ENCODE results near the gene ANGPTL1. TPM values are rescaled to one million over a fixed set of nuclear protein-coding genes. Genes with fewer than 3 reads are reported as not detected.

Gene ANGPTL1
- total and polyA plus RNA-seq, 5 donors from 2014 or later, result not detected

- H3K4me3 ChIP-seq (ENCODE audit: low read depth, low read length), result no peak overlapping the region
- H3K36me3 ChIP-seq (ENCODE audit: control insufficient read depth, insufficient read depth, low read length), result no peaks in the 10 kb centered on the region
- ATAC-seq (ENCODE audit: low read depth in 2 of 2) (no peak), DNase-seq (no peak)
- H3K9me3 ChIP-seq (ENCODE audit: control insufficient read depth in 2 of 2, low read length in 2 of 2), result no peaks in the 10 kb centered on the region
- no peak overlapping the region for H3K27ac ChIP-seq (ENCODE audit: insufficient read depth, low read length, poor library complexity, severe bottlenecking)
- H3K9me3 Mint-ChIP-seq, result no peaks in the 10 kb centered on the region
- H3K27ac Mint-ChIP-seq, result no peak overlapping the region
- H3K4me1 ChIP-seq (ENCODE audit: control insufficient read depth, insufficient read depth, low read length, poor library complexity, severe bottlenecking), result no peaks in the 10 kb centered on the region
- H3K27me3 ChIP-seq (ENCODE audit: control insufficient read depth, insufficient read depth, low read length), result no peaks in the 10 kb centered on the region
- H3K4me3 Mint-ChIP-seq, result no peak overlapping the region
- no peaks in the 10 kb centered on the region for H3K4me1 Mint-ChIP-seq
- peaks cover 1% of the 10 kb centered on the region for H3K27me3 Mint-ChIP-seq
- no peaks in the 10 kb centered on the region for H3K36me3 Mint-ChIP-seq
Observed at GRCh38 chr1:178877896-178878295, 7.0 kb upstream of the ANGPTL1 start.

- Histone ChIP-seq H3K9me3 (ENCODE audit: control insufficient read depth in 2 of 2, low read length in 2 of 2) (no peaks in the 10 kb centered on the region), H3K36me3 (ENCODE audit: control insufficient read depth, insufficient read depth, low read length) (no peaks in the 10 kb centered on the region), H3K27me3 (ENCODE audit: control insufficient read depth, insufficient read depth, low read length) (no peaks in the 10 kb centered on the region), H3K27ac (ENCODE audit: insufficient read depth, low read length, poor library complexity, severe bottlenecking) (no peak overlapping the region), H3K4me3 (ENCODE audit: low read depth, low read length) (no peak overlapping the region), H3K4me1 (ENCODE audit: control insufficient read depth, insufficient read depth, low read length, poor library complexity, severe bottlenecking) (no peaks in the 10 kb centered on the region)
- peaks cover 4% of the 10 kb centered on the region for H3K27me3 Mint-ChIP-seq
- ATAC-seq (ENCODE audit: low read depth in 2 of 2), result no peak
- no peaks in the 10 kb centered on the region for H3K36me3 Mint-ChIP-seq
- DNase-seq, result no peak
- no peak overlapping the region for H3K4me3 Mint-ChIP-seq
- peaks cover 0 to 4% (median under 1%) of the 10 kb centered on the region in 4 donors for H3K4me1 Mint-ChIP-seq
- H3K27ac Mint-ChIP-seq, result no peak overlapping the region
- no peaks in the 10 kb centered on the region for H3K9me3 Mint-ChIP-seq
Observed at GRCh38 chr1:178875936-178876335, 5.1 kb upstream of the ANGPTL1 start.

- H3K4me1 Mint-ChIP-seq, result peaks cover 0 to 4% (median under 1%) of the 10 kb centered on the region in 4 donors
- no peaks in the 10 kb centered on the region for H3K9me3 ChIP-seq (ENCODE audit: control insufficient read depth in 2 of 2, low read length in 2 of 2)
- H3K4me3 ChIP-seq (ENCODE audit: low read depth, low read length), result no peak overlapping the region
- H3K4me3 Mint-ChIP-seq, result no peak overlapping the region
- no peak for ATAC-seq (ENCODE audit: low read depth in 2 of 2)
- H3K4me1 ChIP-seq (ENCODE audit: control insufficient read depth, insufficient read depth, low read length, poor library complexity, severe bottlenecking), result no peaks in the 10 kb centered on the region
- peaks cover 4% of the 10 kb centered on the region for H3K27me3 Mint-ChIP-seq
- H3K27me3 ChIP-seq (ENCODE audit: control insufficient read depth, insufficient read depth, low read length), result no peaks in the 10 kb centered on the region
- no peak overlapping the region for H3K27ac ChIP-seq (ENCODE audit: insufficient read depth, low read length, poor library complexity, severe bottlenecking)
- no peaks in the 10 kb centered on the region for H3K9me3 Mint-ChIP-seq
- no peaks in the 10 kb centered on the region for H3K36me3 Mint-ChIP-seq
- H3K36me3 ChIP-seq (ENCODE audit: control insufficient read depth, insufficient read depth, low read length), result no peaks in the 10 kb centered on the region
- no peak overlapping the region for H3K27ac Mint-ChIP-seq
- DNase-seq, result no peak
Observed at GRCh38 chr1:178874966-178875365, 4.1 kb upstream of the ANGPTL1 start.

- H3K36me3 Mint-ChIP-seq, result no peaks in the 10 kb centered on the region
- H3K4me1 Mint-ChIP-seq, result peaks cover 0 to 4% (median 2%) of the 10 kb centered on the region in 4 donors
- no peak for ATAC-seq (ENCODE audit: low read depth in 2 of 2)
- no peak for DNase-seq
- H3K27ac ChIP-seq (ENCODE audit: insufficient read depth, low read length, poor library complexity, severe bottlenecking), result no peak overlapping the region
- H3K4me3 Mint-ChIP-seq, result no peak overlapping the region
- H3K4me1 ChIP-seq (ENCODE audit: control insufficient read depth, insufficient read depth, low read length, poor library complexity, severe bottlenecking), result no peaks in the 10 kb centered on the region
- H3K27me3 ChIP-seq (ENCODE audit: control insufficient read depth, insufficient read depth, low read length), result no peaks in the 10 kb centered on the region
- H3K27ac Mint-ChIP-seq, result no peak overlapping the region
- peaks cover 4% of the 10 kb centered on the region for H3K27me3 Mint-ChIP-seq
- no peaks in the 10 kb centered on the region for H3K9me3 ChIP-seq (ENCODE audit: control insufficient read depth in 2 of 2, low read length in 2 of 2)
- no peak overlapping the region for H3K4me3 ChIP-seq (ENCODE audit: low read depth, low read length)
- no peaks in the 10 kb centered on the region for H3K9me3 Mint-ChIP-seq
- H3K36me3 ChIP-seq (ENCODE audit: control insufficient read depth, insufficient read depth, low read length), result no peaks in the 10 kb centered on the region
Observed at GRCh38 chr1:178871551-178872320, 859 bp upstream of the ANGPTL1 start.

GRCh38 chr1:178870221-178870620, 656 bp downstream of the ANGPTL1 start:
- H3K27ac Mint-ChIP-seq, result no peak overlapping the region
- no peak overlapping the region for H3K4me3 Mint-ChIP-seq
- Histone ChIP-seq H3K36me3 (ENCODE audit: control insufficient read depth, insufficient read depth, low read length) (no peaks in the 10 kb centered on the region), H3K4me1 (ENCODE audit: control insufficient read depth, insufficient read depth, low read length, poor library complexity, severe bottlenecking) (no peaks in the 10 kb centered on the region), H3K27me3 (ENCODE audit: control insufficient read depth, insufficient read depth, low read length) (no peaks in the 10 kb centered on the region), H3K27ac (ENCODE audit: insufficient read depth, low read length, poor library complexity, severe bottlenecking) (no peak overlapping the region), H3K4me3 (ENCODE audit: low read depth, low read length) (no peak overlapping the region), H3K9me3 (ENCODE audit: control insufficient read depth in 2 of 2, low read length in 2 of 2) (no peaks in the 10 kb centered on the region)
- H3K27me3 Mint-ChIP-seq, result peaks cover 4% of the 10 kb centered on the region
- H3K4me1 Mint-ChIP-seq, result peaks cover 0 to 4% (median 2%) of the 10 kb centered on the region in 4 donors
- H3K36me3 Mint-ChIP-seq, result no peaks in the 10 kb centered on the region
- no peak for DNase-seq
- ATAC-seq (ENCODE audit: low read depth in 2 of 2), result no peak
- peaks cover 0 to 2% (median 0%) of the 10 kb centered on the region in 7 donors for H3K9me3 Mint-ChIP-seq

GRCh38 chr1:178869119-178869697, 1.7 kb downstream of the ANGPTL1 start:
- H3K27ac ChIP-seq (ENCODE audit: insufficient read depth, low read length, poor library complexity, severe bottlenecking), result no peak overlapping the region
- no peak for ATAC-seq (ENCODE audit: low read depth in 2 of 2)
- DNase-seq, result no peak
- H3K4me1 ChIP-seq (ENCODE audit: control insufficient read depth, insufficient read depth, low read length, poor library complexity, severe bottlenecking), result no peaks in the 10 kb centered on the region
- no peaks in the 10 kb centered on the region for H3K27me3 ChIP-seq (ENCODE audit: control insufficient read depth, insufficient read depth, low read length)
- no peaks in the 10 kb centered on the region for H3K9me3 ChIP-seq (ENCODE audit: control insufficient read depth in 2 of 2, low read length in 2 of 2)
- no peak overlapping the region for H3K4me3 ChIP-seq (ENCODE audit: low read depth, low read length)
- Mint-ChIP-seq H3K36me3 (no peaks in the 10 kb centered on the region), H3K27ac (no peak overlapping the region), H3K4me1 (peaks cover 0 to 8% (median 3%) of the 10 kb centered on the region in 4 donors), H3K27me3 (peaks cover 4% of the 10 kb centered on the region), H3K9me3 (peaks cover 0 to 2% (median 0%) of the 10 kb centered on the region in 7 donors), H3K4me3 (peak overlapping the region in 1 of 4 donors; percentile 32)
- H3K36me3 ChIP-seq (ENCODE audit: control insufficient read depth, insufficient read depth, low read length), result no peaks in the 10 kb centered on the region

- no peaks in the 10 kb centered on the region for H3K4me1 ChIP-seq (ENCODE audit: control insufficient read depth, insufficient read depth, low read length, poor library complexity, severe bottlenecking)
- H3K27ac ChIP-seq (ENCODE audit: insufficient read depth, low read length, poor library complexity, severe bottlenecking), result no peak overlapping the region
- Mint-ChIP-seq H3K27me3 (peaks cover 4% of the 10 kb centered on the region), H3K36me3 (no peaks in the 10 kb centered on the region), H3K4me3 (no peak overlapping the region), H3K4me1 (peaks cover 0 to 8% (median 3%) of the 10 kb centered on the region in 4 donors), H3K27ac (no peak overlapping the region), H3K9me3 (peaks cover 0 to 2% (median 0%) of the 10 kb centered on the region in 7 donors)
- no peaks in the 10 kb centered on the region for H3K27me3 ChIP-seq (ENCODE audit: control insufficient read depth, insufficient read depth, low read length)
- ATAC-seq (ENCODE audit: low read depth in 2 of 2) (no peak), DNase-seq (no peak)
- H3K4me3 ChIP-seq (ENCODE audit: low read depth, low read length), result no peak overlapping the region
- no peaks in the 10 kb centered on the region for H3K9me3 ChIP-seq (ENCODE audit: control insufficient read depth in 2 of 2, low read length in 2 of 2)
- H3K36me3 ChIP-seq (ENCODE audit: control insufficient read depth, insufficient read depth, low read length), result no peaks in the 10 kb centered on the region
Observed at GRCh38 chr1:178868706-178869105, 2.2 kb downstream of the ANGPTL1 start.

- Mint-ChIP-seq H3K27ac (peak overlapping the region in 1 of 3 donors; percentile 32), H3K27me3 (peaks cover 10% of the 10 kb centered on the region), H3K4me3 (no peak overlapping the region), H3K36me3 (no peaks in the 10 kb centered on the region), H3K9me3 (peaks cover 0 to 2% (median 0%) of the 10 kb centered on the region in 7 donors), H3K4me1 (peaks cover 0 to 6% (median 3%) of the 10 kb centered on the region in 4 donors)
- Histone ChIP-seq H3K4me3 (ENCODE audit: low read depth, low read length) (no peak overlapping the region), H3K36me3 (ENCODE audit: control insufficient read depth, insufficient read depth, low read length) (no peaks in the 10 kb centered on the region), H3K27ac (ENCODE audit: insufficient read depth, low read length, poor library complexity, severe bottlenecking) (no peak overlapping the region), H3K9me3 (ENCODE audit: control insufficient read depth in 2 of 2, low read length in 2 of 2) (no peaks in the 10 kb centered on the region), H3K4me1 (ENCODE audit: control insufficient read depth, insufficient read depth, low read length, poor library complexity, severe bottlenecking) (no peaks in the 10 kb centered on the region), H3K27me3 (ENCODE audit: control insufficient read depth, insufficient read depth, low read length) (no peaks in the 10 kb centered on the region)
- ATAC-seq (ENCODE audit: low read depth in 2 of 2) (no peak), DNase-seq (no peak)
Observed at GRCh38 chr1:178867670-178868069, 3.2 kb downstream of the ANGPTL1 start.
